CD4-positive, alpha-beta T cell treated with Interleukin-4 for 4 hours (primary cell): ENCODE measurements around the gene VDAC1.

ENCODE experiments used
- DNase-seq: peaks from one replicate; pipeline ENCODE4 v3.0.0-alpha.2; 2020

VDAC1 gene

GRCh38 chr5:133921979-133922378 lies 82.8 kb downstream of the VDAC1 start:
- no peak for DNase-seq
